OCI-LY7 (cell line): ENCODE results near the gene GRK3. TPM values are rescaled to one million over a fixed set of nuclear protein-coding genes. Genes with fewer than 3 reads are reported as not detected.
A peak's percentile ranks its signal among the peaks of the same experiment; 100 is the strongest.

ENCODE experiments used
- Bru-seq: library from RNA; stranded (reverse); fragments of 400-500 nt; gene quantifications from one replicate; lab custom pipeline; 2021; lab: Mats Ljungman, UMichigan
- BruChase-seq, 2 experiments: library from RNA; stranded (reverse); fragments of 400-500 nt; gene quantifications; one replicate each; lab custom pipeline; 2021; lab: Mats Ljungman, UMichigan
- BruUV-seq: library from RNA; stranded (reverse); fragments of 400-500 nt; replicated peaks from 2 replicates; lab custom pipeline; 2021; lab: Mats Ljungman, UMichigan
- CTCF ChIA-PET: fragments of 300-600 bp; sonication (Branson Sonifier 250); formaldehyde crosslinking; loops from one replicate; lab custom pipeline; 2022; ENCODE audit warnings: antibody characterized with exemption; ENCODE audit not compliant: unreplicated experiment; lab: Charles Lee
- POLR2A ChIA-PET: fragments of 300-600 bp; sonication (Branson Sonifier 250); formaldehyde crosslinking; loops from one replicate; lab custom pipeline; 2022; ENCODE audit warnings: antibody characterized with exemption; lab: Charles Lee
- DNase-seq: peaks from one replicate; pipeline ENCODE4 v3.0.0-alpha.2; 2015; ENCODE audit warnings: low spot score
- H2AFZ ChIP-seq: fragments of 200-600 bp; sonication (generic), shearing (Covaris generic); 2 replicates; pipeline ENCODE4 v1.6.1; 2014; ENCODE audit warnings: mild to moderate bottlenecking, antibody characterized with exemption, low read length, moderate library complexity
- H3K27ac ChIP-seq: fragments of 200-600 bp; sonication (generic); 2 replicates; pipeline ENCODE4 v1.5.1; 2014; ENCODE audit warnings: mixed run types, low read depth, mild to moderate bottlenecking, moderate library complexity, low read length, inconsistent platforms; ENCODE audit not compliant: poor library complexity, severe bottlenecking
- H3K36me3 ChIP-seq: fragments of 200-600 bp; sonication (generic); 2 replicates; pipeline ENCODE4 v1.6.1; 2014; ENCODE audit warnings: mild to moderate bottlenecking, antibody characterized with exemption, low read length, moderate library complexity, mixed read lengths; ENCODE audit not compliant: insufficient read depth
- H3K4me1 ChIP-seq: fragments of 200-600 bp; sonication (generic); 2 replicates; pipeline ENCODE4 v1.5.1; 2014; ENCODE audit warnings: mild to moderate bottlenecking, low read length; ENCODE audit not compliant: insufficient read depth, poor library complexity, severe bottlenecking
- H3K4me2 ChIP-seq: fragments of 200-600 bp; sonication (generic); 2 replicates; pipeline ENCODE4 v1.6.1; 2014; ENCODE audit warnings: mild to moderate bottlenecking, low read length
- H3K4me3 ChIP-seq: fragments of 200-600 bp; sonication (generic); 2 replicates; pipeline ENCODE4 v1.5.1; 2014; ENCODE audit warnings: mild to moderate bottlenecking, low read depth, low read length; ENCODE audit not compliant: poor library complexity, severe bottlenecking
- H3K79me2 ChIP-seq: fragments of 200-600 bp; sonication (generic); 2 replicates; pipeline ENCODE4 v1.6.1; 2016; ENCODE audit warnings: low read depth, mild to moderate bottlenecking, low read length, moderate library complexity, mixed read lengths; ENCODE audit not compliant: insufficient read depth
- H3K9me2 ChIP-seq: fragments of 200-600 bp; sonication (generic); 2 replicates; pipeline ENCODE4 v1.6.1; 2016; ENCODE audit warnings: mild to moderate bottlenecking, low read length, mixed read lengths; ENCODE audit not compliant: insufficient read depth
- H3K9me3 ChIP-seq: fragments of 200-600 bp; sonication (generic); 2 replicates; pipeline ENCODE4 v1.6.1; 2014; ENCODE audit warnings: mild to moderate bottlenecking, mixed run types, low read length, mixed read lengths
- H4K20me1 ChIP-seq: fragments of 200-600 bp; sonication (generic); 2 replicates; pipeline ENCODE4 v1.6.1; 2014; ENCODE audit warnings: mild to moderate bottlenecking, antibody characterized with exemption, low read length, moderate library complexity, mixed read lengths; ENCODE audit not compliant: insufficient read depth
- EZH2phosphoT487 ChIP-seq: fragments of 200-600 bp; sonication (generic); IDR thresholded peaks from 2 replicates; pipeline ENCODE4 v1.6.1; 2018; ENCODE audit warnings: low read depth, borderline replicate concordance, mild to moderate bottlenecking, mixed run types, antibody characterized with exemption, low read length, moderate library complexity, mixed read lengths
- intact Hi-C: fragments of 100-400 bp; cut with micrococcal nuclease; formaldehyde crosslinking; loops from one replicate; pipeline ENCODE4 v1.10.0; 2022; ENCODE audit not compliant: unreplicated experiment
- long read RNA-seq: library from polyadenylated mRNA; stranded (forward); transcript quantifications from one replicate; pipeline ENCODE4 v2.0.0, GENCODE V29; 2022
- total RNA-seq, 2 experiments: library from RNA; depleted of rRNA in 1 of 2; stranded (reverse); fragments of >200 nt in 1 of 2; shearing (Covaris generic) in 1 of 2; gene quantifications; 2 replicates each; pipeline ENCODE4 v1.2.3, GENCODE V29; 2014 to 2022
- TF ChIP-seq, protein P1 (sequence below): fragments of 200-600 bp; sonication (generic); conservative IDR thresholded peaks from 2 replicates; pipeline ENCODE4 v1.5.1; 2014; ENCODE audit warnings: mild to moderate bottlenecking, antibody characterized with exemption, low read length, moderate library complexity, mixed read lengths

Gene GRK3
- 11.1 and 14.2 TPM in 2 replicates for total RNA-seq (2014; rRNA removed; shearing (Covaris generic))
- 39.3 and 39.5 TPM in 2 replicates for total RNA-seq (2022)
- percentile 83 among the genes with signal in this experiment for Bru-seq, nascent RNA
- percentile 85 among the genes with signal in this experiment for BruChase-seq, experiment 1, labeled RNA remaining after a 6-hour chase
- BruChase-seq, experiment 2, labeled RNA remaining after a 2-hour chase = percentile 84 among the genes with signal in this experiment
- long read RNA-seq, full-length matches to known transcripts = 28 of 66 reads
- long read RNA-seq, partial matches to known transcripts = 5 of 66 reads
- long read RNA-seq, other reads (novel, unspliced or antisense) = 33 of 66 reads

DNA sequence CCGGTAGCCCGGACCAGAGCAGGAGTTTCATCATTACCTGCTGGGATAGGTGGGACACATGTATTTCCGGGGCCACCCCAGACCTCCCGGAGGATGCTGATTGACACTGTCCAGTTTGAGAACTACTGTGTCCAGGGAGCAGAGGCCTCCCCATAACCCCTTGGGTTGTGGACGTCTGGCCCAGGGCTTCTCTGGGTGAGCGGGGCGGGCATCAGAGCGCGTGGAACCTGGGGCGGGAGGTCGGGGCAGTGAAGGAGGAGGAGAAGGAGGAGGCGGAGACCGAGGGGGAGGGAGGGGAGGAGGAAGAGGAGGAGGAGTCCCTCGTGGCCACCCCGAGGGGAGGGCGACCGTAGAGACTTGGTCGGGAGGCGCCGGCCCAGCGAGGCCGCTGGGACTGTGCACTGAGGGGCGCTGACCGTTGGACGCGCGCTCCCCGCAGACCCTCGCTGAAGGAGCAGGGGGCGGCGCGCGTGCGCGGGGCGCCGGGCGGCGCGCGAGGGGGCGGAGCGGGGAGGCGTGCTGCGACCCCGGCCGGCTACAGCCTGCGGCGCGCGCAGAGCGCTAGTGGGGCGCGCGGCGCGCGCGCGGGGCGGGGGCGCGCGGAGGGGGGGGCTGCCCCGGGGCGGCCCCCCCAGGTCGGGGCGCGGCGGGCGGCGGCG lies at the start of gene GRK3:
Gene GRK3 (plus strand): TSS at position 356 of the 659 bp plus-strand sequence. CDS start 366 bp downstream, outside the sequence.
- no TSS peak for BruUV-seq
- intact Hi-C loops = no loop called here
- H3K4me1 ChIP-seq = peaks cover 52% of the 10 kb centered on the region
- no peaks in the 10 kb centered on the region for H3K36me3 ChIP-seq
- H2AFZ ChIP-seq = peak within 1 kb of the TSS; percentile 89
- H3K4me2 ChIP-seq = peak within 1 kb of the TSS; percentile 99
- CTCF ChIA-PET = interaction anchor here (0.6 kb wide), 1 partner anchor 10 kb away, joined by 3 read pairs; no protein-coding TSS in a partner anchor
- H4K20me1 ChIP-seq = no peaks in the 10 kb centered on the region
- no peaks in the 10 kb centered on the region for H3K9me2 ChIP-seq
- no peak for TF ChIP-seq EZH2phosphoT487
- TF ChIP-seq, protein P1, sequence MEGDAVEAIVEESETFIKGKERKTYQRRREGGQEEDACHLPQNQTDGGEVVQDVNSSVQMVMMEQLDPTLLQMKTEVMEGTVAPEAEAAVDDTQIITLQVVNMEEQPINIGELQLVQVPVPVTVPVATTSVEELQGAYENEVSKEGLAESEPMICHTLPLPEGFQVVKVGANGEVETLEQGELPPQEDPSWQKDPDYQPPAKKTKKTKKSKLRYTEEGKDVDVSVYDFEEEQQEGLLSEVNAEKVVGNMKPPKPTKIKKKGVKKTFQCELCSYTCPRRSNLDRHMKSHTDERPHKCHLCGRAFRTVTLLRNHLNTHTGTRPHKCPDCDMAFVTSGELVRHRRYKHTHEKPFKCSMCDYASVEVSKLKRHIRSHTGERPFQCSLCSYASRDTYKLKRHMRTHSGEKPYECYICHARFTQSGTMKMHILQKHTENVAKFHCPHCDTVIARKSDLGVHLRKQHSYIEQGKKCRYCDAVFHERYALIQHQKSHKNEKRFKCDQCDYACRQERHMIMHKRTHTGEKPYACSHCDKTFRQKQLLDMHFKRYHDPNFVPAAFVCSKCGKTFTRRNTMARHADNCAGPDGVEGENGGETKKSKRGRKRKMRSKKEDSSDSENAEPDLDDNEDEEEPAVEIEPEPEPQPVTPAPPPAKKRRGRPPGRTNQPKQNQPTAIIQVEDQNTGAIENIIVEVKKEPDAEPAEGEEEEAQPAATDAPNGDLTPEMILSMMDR = no peak
- peak; percentile 77 for DNase-seq
- peak within 1 kb of the TSS; percentile 81 for H3K27ac ChIP-seq
- peaks cover 44% of the 10 kb centered on the region for H3K79me2 ChIP-seq
- no peaks in the 10 kb centered on the region for H3K9me3 ChIP-seq
- H3K4me3 ChIP-seq = peak within 1 kb of the TSS; percentile 96
- POLR2A ChIA-PET = interaction anchor here (0.6 to 1.3 kb wide), 4 partner anchors 20 to 1097 kb away, joined by 3 to 5 read pairs (median 4); no protein-coding TSS in a partner anchor

DNA sequence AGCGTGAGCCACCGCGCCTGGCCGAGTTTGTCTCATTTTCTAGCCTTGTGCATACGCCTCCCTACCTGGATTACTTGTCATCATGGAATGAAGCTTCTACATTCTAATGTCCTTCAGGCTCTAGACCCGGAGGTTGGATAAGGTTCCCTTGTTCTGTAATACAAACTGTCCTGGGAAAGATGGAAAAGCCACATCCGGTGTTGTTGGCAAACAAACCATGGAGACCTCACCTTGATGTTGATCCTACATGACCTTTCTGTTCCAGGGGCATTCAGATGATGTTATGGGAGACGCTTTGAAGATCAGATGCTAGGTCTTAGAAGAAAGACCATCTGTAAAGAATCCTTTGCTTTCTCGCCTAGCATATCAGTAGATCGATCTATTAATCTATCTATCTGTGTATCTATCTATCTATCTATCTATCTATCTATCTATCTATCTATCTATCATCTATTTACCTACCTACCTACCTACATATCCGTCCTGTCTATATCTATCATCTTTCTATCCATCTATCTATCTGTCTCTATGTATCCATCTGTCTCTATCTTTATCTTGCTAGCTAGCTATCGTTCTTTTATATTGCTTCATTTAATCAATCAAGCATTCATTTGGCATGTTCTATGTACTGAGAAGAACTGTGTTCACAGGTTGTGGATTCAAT lies 46.3 kb upstream of the GRK3 start:
- no TSS peak for BruUV-seq
- CTCF ChIA-PET = no interaction called here
- intact Hi-C loops = no loop called here

More for the DNA sequence above, 46.3 kb upstream of the GRK3 start:
- Histone ChIP-seq H3K4me3 (no peak overlapping the region), H3K4me1 (no peaks in the 10 kb centered on the region), H3K36me3 (no peaks in the 10 kb centered on the region), H3K79me2 (no peaks in the 10 kb centered on the region), H3K4me2 (no peak overlapping the region), H3K9me2 (no peaks in the 10 kb centered on the region), H3K27ac (no peak overlapping the region), H4K20me1 (no peaks in the 10 kb centered on the region), H2AFZ (no peak overlapping the region), H3K9me3 (no peaks in the 10 kb centered on the region)
- TF ChIP-seq EZH2phosphoT487 = no peak
- TF ChIP-seq, protein P1 = no peak
- POLR2A ChIA-PET = interaction anchor here (0.5 kb wide), 1 partner anchor 402 kb away, joined by 3 read pairs; no protein-coding TSS in a partner anchor
- DNase-seq = no peak
